A549 (cell line): ENCODE measurements around the gene FHIT. TPM values are rescaled to one million over a fixed set of nuclear protein-coding genes. Genes with fewer than 3 reads are reported as not detected.

Experiments used
- ATAC-seq, 2 experiments: fragments of 200-7000 bp in 1 of 2; fragments of >200 bp in 1 of 2; cut with Nextera tagmentation in 1 of 2; cut with Tn5 transposase in 1 of 2; 3 replicates each; pipeline versions ENCODE4 v1.8.0 to v1.9.1; 2018 to 2020; ENCODE audit warnings: mild to moderate bottlenecking in 1 of 2, moderate library complexity in 1 of 2
- CTCF ChIA-PET: fragments of 300-600 bp; sonication (Branson Sonifier 250); formaldehyde crosslinking; extraction: SDS; loops from one replicate; lab custom pipeline; 2021; ENCODE audit warnings: antibody characterized with exemption, inconsistent platforms; lab: Yijun Ruan, JAX
- POLR2A ChIA-PET: fragments of 350-600 bp; formaldehyde crosslinking; extraction: SDS; loops from one replicate; lab custom pipeline; 2021; ENCODE audit warnings: antibody characterized with exemption, inconsistent platforms; lab: Yijun Ruan, JAX
- DNase-seq, 2 experiments: peaks; one replicate each; pipeline versions ENCODE4 v3.0.0 to v3.0.0-alpha.2; 2011 to 2016; ENCODE audit warnings: low read depth in 1 of 2, low spot score in 1 of 2
- FAIRE-seq: peaks from 2 replicates; lab custom pipeline; 2011; peaks lifted over from hg19 to GRCh38; lab: Jason Lieb, UNC
- H3K27ac ChIP-seq, 2 experiments: fragments of >200 bp; sonication (Bioruptor Twin); formaldehyde crosslinking; 3 replicates each; pipeline ENCODE4 v1.5.1; 2016 to 2017
- H3K4me1 ChIP-seq: fragments of >200 bp; sonication (Bioruptor Twin); formaldehyde crosslinking; 3 replicates; pipeline ENCODE4 v1.6.1; 2016
- H3K4me2 ChIP-seq: fragments of >200 bp; sonication (Bioruptor Twin); formaldehyde crosslinking; 3 replicates; pipeline ENCODE4 v1.6.1; 2016
- H3K4me3 ChIP-seq: fragments of >200 bp; sonication (Bioruptor Twin); formaldehyde crosslinking; 3 replicates; pipeline ENCODE4 v1.5.1; 2016
- H3K9me3 ChIP-seq: fragments of >200 bp; sonication (Bioruptor Twin); formaldehyde crosslinking; 3 replicates; pipeline ENCODE4 v1.6.1; 2016
- CEBPB ChIP-seq, 2 experiments: fragments of >200 bp in 1 of 2; sonication (Bioruptor Twin) in 1 of 2; formaldehyde crosslinking in 1 of 2; IDR thresholded peaks; 2 replicates each; pipeline ENCODE4 v1.6.1; 2012 to 2016
- E2F6 ChIP-seq: IDR thresholded peaks from 2 replicates; pipeline ENCODE4 v1.6.1; 2012; ENCODE audit warnings: low read depth, borderline replicate concordance
- EP300 ChIP-seq, 2 experiments: fragments of >200 bp; sonication (Bioruptor Twin); formaldehyde crosslinking; IDR thresholded peaks; 2 replicates in 1 of 2; 3 replicates in 1 of 2; pipeline ENCODE4 v1.6.1; 2016 to 2017
- ESRRA ChIP-seq: fragments of 150-350 bp; IDR thresholded peaks from 2 replicates; pipeline ENCODE4 v1.6.1; 2014; ENCODE audit warnings: mild to moderate bottlenecking, low read length, borderline replicate concordance
- FOSL2 ChIP-seq, 2 experiments: fragments of 450-650 bp in 1 of 2; fragments of >200 bp in 1 of 2; sonication (Bioruptor Twin) in 1 of 2; formaldehyde crosslinking; IDR thresholded peaks; 2 replicates each; pipeline versions ENCODE4 v1.5.0 to v1.6.1; 2016 to 2020; ENCODE audit warnings: mild to moderate bottlenecking in 1 of 2, moderate library complexity in 1 of 2
- HEYL ChIP-seq: fragments of 250-450 bp; sonication (Bioruptor Pico); IDR thresholded peaks from 2 replicates; pipeline ENCODE4 v1.8.0; 2021; ENCODE audit warnings: mild to moderate bottlenecking, moderate library complexity
- HOXA7 ChIP-seq: fragments of 250-450 bp; sonication (Bioruptor Pico); IDR thresholded peaks from 2 replicates; pipeline ENCODE4 v1.5.0; 2020; ENCODE audit warnings: mild to moderate bottlenecking, moderate library complexity
- JUNB ChIP-seq: fragments of >200 bp; sonication (Bioruptor Twin); formaldehyde crosslinking; IDR thresholded peaks from 2 replicates; pipeline ENCODE4 v1.6.1; 2016
- NFE2L2 ChIP-seq: fragments of 150-350 bp; conservative IDR thresholded peaks from 2 replicates; pipeline ENCODE4 v1.6.1; 2014; ENCODE audit warnings: low read length
- RNF2 ChIP-seq: fragments of 200-600 bp; sonication (generic); IDR thresholded peaks from 2 replicates; pipeline ENCODE4 v1.6.1; 2016; ENCODE audit warnings: low read depth, mild to moderate bottlenecking, antibody characterized with exemption, moderate library complexity, borderline replicate concordance
- ZC3H11A ChIP-seq: fragments of 450-650 bp; IDR thresholded peaks from 2 replicates; pipeline ENCODE4 v1.6.1; 2014; ENCODE audit warnings: antibody characterized with exemption, mild to moderate bottlenecking
- WGBS: methylation state at CpG from one replicate; pipeline ENCODE4 v1.1.6; 2017; ENCODE audit errors: missing lambda C conversion rate; 5-methylcytosine and 5-hydroxymethylcytosine counted together
- polyA plus RNA-seq, 4 experiments: library from polyadenylated mRNA; depleted of rRNA in 3 of 4; stranded (reverse); fragments of >200 nt; fragmentation: RNase III in 1 of 4; extraction: RNeasy Plus Mini Kit Qiagen cat#74134 plus additional on column Dnase treatment in 1 of 4; gene quantifications; 2 replicates in 3 of 4; 3 replicates in 1 of 4; pipeline ENCODE4 v1.2.3, GENCODE V29; 2011 to 2017
- TF ChIP-seq, protein P1 (sequence below): fragments of 150-350 bp; IDR thresholded peaks from 2 replicates; pipeline ENCODE4 v1.6.1; 2014; ENCODE audit warnings: low read depth, mild to moderate bottlenecking, low read length
- TF ChIP-seq, protein P2 (sequence below): fragments of >200 bp; sonication (Bioruptor Twin); formaldehyde crosslinking; IDR thresholded peaks from 3 replicates; pipeline ENCODE4 v1.6.1; 2016
- TF ChIP-seq, protein P3 (sequence below): fragments of 200-600 bp; sonication (generic); IDR thresholded peaks from 2 replicates; pipeline ENCODE4 v1.6.1; 2016; ENCODE audit warnings: antibody characterized with exemption, mild to moderate bottlenecking, moderate library complexity

Gene FHIT
- polyA plus RNA-seq, 2 of the 4 experiments (the other 2 are of a cell fraction) = 0.76 to 0.92 TPM

GRCh38 chr3:60319179-60319858, 931.9 kb downstream of the FHIT start:
- WGBS = 32% methylated on average over 9 of the region's 9 CpGs

GRCh38 chr3:60316121-60316797, 935.0 kb downstream of the FHIT start:
- no peaks in the 10 kb centered on the region for H3K9me3 ChIP-seq
- FAIRE-seq = no peak
- CTCF ChIA-PET = no interaction called here

More at GRCh38 chr3:60319179-60319858, 931.9 kb downstream of the FHIT start:
- CTCF ChIA-PET = no interaction called here
- no peak for DNase-seq
- FAIRE-seq = no peak
- Histone ChIP-seq H3K4me3 (no peak overlapping the region), H3K4me2 (no peak overlapping the region), H3K4me1 (no peaks in the 10 kb centered on the region), H3K27ac (no peak overlapping the region), H3K9me3 (no peaks in the 10 kb centered on the region)
- TF ChIP-seq JUNB = no peak
- TF ChIP-seq RNF2 = no peak
- TF ChIP-seq NFE2L2 = no peak
- TF ChIP-seq, protein P1, sequence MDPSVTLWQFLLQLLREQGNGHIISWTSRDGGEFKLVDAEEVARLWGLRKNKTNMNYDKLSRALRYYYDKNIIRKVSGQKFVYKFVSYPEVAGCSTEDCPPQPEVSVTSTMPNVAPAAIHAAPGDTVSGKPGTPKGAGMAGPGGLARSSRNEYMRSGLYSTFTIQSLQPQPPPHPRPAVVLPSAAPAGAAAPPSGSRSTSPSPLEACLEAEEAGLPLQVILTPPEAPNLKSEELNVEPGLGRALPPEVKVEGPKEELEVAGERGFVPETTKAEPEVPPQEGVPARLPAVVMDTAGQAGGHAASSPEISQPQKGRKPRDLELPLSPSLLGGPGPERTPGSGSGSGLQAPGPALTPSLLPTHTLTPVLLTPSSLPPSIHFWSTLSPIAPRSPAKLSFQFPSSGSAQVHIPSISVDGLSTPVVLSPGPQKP = no peak
- TF ChIP-seq CEBPB (IDR thresholded peaks at IDR 0.05) = no peak
- TF ChIP-seq, protein P2, sequence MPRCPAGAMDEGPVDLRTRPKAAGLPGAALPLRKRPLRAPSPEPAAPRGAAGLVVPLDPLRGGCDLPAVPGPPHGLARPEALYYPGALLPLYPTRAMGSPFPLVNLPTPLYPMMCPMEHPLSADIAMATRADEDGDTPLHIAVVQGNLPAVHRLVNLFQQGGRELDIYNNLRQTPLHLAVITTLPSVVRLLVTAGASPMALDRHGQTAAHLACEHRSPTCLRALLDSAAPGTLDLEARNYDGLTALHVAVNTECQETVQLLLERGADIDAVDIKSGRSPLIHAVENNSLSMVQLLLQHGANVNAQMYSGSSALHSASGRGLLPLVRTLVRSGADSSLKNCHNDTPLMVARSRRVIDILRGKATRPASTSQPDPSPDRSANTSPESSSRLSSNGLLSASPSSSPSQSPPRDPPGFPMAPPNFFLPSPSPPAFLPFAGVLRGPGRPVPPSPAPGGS = no peak
- TF ChIP-seq ZC3H11A = no peak
- no peak for TF ChIP-seq FOSL2 (IDR thresholded peaks at IDR 0.05)
- TF ChIP-seq FOSL2 (CRISPR knock-in tag; IDR thresholded peaks at IDR 0.05) = no peak
- TF ChIP-seq HOXA7 = no peak
- TF ChIP-seq HEYL = no peak
- no peak for TF ChIP-seq E2F6
- TF ChIP-seq EP300 (IDR thresholded peaks at IDR 0.05) = no peak
- no peak for TF ChIP-seq ESRRA
- no peak for ATAC-seq
- POLR2A ChIA-PET = no interaction called here

More at GRCh38 chr3:60316121-60316797, 935.0 kb downstream of the FHIT start:
- POLR2A ChIA-PET = no interaction called here
- DNase-seq = no peak
- Histone ChIP-seq H3K4me2 (no peak overlapping the region), H3K4me1 (no peaks in the 10 kb centered on the region), H3K4me3 (no peak overlapping the region), H3K27ac (no peak overlapping the region)
- TF ChIP-seq, protein P3, sequence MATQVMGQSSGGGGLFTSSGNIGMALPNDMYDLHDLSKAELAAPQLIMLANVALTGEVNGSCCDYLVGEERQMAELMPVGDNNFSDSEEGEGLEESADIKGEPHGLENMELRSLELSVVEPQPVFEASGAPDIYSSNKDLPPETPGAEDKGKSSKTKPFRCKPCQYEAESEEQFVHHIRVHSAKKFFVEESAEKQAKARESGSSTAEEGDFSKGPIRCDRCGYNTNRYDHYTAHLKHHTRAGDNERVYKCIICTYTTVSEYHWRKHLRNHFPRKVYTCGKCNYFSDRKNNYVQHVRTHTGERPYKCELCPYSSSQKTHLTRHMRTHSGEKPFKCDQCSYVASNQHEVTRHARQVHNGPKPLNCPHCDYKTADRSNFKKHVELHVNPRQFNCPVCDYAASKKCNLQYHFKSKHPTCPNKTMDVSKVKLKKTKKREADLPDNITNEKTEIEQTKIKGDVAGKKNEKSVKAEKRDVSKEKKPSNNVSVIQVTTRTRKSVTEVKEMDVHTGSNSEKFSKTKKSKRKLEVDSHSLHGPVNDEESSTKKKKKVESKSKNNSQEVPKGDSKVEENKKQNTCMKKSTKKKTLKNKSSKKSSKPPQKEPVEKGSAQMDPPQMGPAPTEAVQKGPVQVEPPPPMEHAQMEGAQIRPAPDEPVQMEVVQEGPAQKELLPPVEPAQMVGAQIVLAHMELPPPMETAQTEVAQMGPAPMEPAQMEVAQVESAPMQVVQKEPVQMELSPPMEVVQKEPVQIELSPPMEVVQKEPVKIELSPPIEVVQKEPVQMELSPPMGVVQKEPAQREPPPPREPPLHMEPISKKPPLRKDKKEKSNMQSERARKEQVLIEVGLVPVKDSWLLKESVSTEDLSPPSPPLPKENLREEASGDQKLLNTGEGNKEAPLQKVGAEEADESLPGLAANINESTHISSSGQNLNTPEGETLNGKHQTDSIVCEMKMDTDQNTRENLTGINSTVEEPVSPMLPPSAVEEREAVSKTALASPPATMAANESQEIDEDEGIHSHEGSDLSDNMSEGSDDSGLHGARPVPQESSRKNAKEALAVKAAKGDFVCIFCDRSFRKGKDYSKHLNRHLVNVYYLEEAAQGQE = no peak
- no peak for ATAC-seq
